GM12865 (cell line): ENCODE data around the gene UROC1.

Source experiments
- DNase-seq: peaks from one replicate; pipeline ENCODE4 v3.0.0; 2010; ENCODE audit warnings: low read depth
- H3K4me3 ChIP-seq: 2 replicates; pipeline ENCODE4 v1.5.1; 2011; ENCODE audit warnings: mild to moderate bottlenecking, low read depth, low read length, control low read depth
- TF ChIP-seq, protein P1 (sequence below): IDR thresholded peaks from 2 replicates; pipeline ENCODE4 v1.5.1; 2011; ENCODE audit warnings: low read length, control low read depth, low read depth, inconsistent platforms; ENCODE audit not compliant: insufficient read depth; ENCODE audit errors: missing control alignments

Gene UROC1

DNA sequence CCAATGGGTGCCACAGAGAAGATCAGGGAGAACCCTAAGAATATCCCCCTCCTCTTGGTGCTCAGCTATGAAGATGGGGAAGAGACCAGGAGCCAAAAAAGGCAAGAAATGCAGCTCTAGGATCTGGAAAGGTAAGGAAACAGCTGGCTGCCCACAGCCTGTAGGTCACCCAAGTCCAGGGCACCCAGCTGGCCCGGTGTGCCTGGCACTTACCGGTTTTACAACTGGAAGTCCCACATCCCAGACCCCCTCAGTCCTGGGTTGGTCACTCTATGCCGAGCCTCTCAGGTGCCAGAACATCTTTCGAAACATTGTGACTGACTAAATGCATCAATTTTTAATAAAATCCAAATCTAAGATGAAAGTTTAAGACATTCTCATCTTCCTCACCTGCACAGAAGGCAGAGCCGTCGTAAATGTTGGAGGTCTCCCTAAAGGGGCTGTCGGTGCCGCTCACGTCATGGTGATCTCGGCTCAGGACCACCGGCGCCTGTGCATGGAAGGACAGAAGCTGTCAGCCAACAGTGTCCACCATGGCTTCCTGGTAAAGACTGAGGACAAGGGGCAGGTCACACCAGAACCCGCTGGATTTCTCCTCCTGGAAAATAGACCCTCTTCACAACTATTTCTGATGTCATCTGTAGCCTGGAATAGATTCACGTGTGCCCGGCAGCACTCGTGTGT, 28.5 kb downstream of the UROC1 start:
- no peak for DNase-seq
- no peak overlapping the region for H3K4me3 ChIP-seq
- TF ChIP-seq, protein P1, sequence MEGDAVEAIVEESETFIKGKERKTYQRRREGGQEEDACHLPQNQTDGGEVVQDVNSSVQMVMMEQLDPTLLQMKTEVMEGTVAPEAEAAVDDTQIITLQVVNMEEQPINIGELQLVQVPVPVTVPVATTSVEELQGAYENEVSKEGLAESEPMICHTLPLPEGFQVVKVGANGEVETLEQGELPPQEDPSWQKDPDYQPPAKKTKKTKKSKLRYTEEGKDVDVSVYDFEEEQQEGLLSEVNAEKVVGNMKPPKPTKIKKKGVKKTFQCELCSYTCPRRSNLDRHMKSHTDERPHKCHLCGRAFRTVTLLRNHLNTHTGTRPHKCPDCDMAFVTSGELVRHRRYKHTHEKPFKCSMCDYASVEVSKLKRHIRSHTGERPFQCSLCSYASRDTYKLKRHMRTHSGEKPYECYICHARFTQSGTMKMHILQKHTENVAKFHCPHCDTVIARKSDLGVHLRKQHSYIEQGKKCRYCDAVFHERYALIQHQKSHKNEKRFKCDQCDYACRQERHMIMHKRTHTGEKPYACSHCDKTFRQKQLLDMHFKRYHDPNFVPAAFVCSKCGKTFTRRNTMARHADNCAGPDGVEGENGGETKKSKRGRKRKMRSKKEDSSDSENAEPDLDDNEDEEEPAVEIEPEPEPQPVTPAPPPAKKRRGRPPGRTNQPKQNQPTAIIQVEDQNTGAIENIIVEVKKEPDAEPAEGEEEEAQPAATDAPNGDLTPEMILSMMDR, result no peak

DNA sequence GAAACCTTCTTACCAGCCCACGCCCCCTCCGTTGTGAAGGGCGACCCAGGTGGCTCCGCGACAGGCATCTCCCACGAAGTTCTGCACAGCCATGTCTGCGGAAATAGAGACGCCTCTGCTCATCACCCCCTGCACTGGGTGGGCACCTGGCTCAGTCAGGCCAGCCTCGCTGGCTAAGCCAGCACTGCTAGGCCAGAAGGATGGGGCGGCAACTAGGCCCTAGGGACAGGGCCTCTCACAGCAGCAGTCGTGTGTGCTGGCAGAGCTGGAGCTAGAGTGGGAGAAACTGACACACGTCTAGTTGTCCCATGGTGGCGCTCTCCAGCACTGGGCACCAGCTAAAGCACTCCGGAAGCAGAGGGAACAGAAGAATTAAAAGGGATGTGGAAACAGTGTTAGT, 29.4 kb downstream of the UROC1 start:
- DNase-seq, result no peak
- no peak overlapping the region for H3K4me3 ChIP-seq
- TF ChIP-seq, protein P1, result no peak

DNA sequence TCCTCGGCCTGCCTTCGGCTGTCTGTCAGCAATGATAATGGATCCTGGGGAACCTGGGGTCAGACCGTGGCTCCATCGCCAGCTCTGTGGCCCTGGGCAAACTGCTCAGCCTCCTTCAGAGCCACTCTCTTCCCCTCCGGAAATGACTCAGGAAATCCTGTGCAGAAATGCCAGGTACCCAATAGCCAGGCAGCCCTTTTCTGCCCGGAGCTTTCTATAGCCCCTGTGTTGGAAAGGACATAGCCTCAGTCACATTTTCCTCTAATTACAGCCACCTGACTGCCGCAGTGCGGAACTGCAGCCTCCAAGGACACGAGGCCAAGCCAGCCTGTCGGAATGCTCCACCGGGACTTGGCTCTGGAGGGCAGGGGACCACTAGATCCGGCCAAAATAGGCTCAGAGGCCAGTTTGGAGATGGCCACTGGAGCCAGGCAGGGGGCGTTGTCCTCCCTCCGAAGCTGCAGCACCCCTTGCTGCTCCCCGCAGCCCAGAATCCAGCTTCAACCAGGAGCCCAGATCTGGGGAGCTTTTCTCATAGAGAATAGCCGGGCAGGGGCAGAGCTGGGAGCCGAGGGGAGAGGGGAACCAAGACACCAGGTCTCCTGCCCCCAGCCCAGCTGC, 30.3 kb downstream of the UROC1 start:
- DNase-seq, result no peak
- TF ChIP-seq, protein P1, result no peak
- no peak overlapping the region for H3K4me3 ChIP-seq

DNA sequence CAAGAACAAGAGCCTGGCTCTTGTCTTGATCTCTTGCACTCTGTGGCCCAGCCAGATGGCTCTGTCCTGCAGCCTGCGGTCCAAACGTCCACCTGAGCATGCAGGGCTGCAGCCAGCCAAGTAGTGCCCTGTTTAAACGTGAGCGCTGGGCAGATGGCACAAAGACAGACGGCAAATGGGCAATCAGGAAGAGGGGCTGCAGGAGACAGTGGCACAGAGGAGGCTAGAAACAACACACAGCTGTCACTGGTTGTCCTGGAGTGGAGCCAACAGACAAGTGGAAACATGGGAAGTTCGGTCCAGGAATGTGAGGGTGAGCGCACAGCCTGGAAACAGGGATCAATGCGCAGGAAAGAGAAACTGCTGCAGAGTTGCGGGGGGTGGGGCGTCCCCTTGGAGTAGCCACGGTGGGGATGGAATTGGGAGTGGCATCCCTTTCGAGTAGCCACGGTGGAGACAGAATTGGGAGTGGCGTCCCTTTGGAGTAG, 31.2 kb downstream of the UROC1 start:
- TF ChIP-seq, protein P1, result no peak

GRCh38 chr3:126485956-126486355, 31.6 kb downstream of the UROC1 start:
- DNase-seq, result no peak
- H3K4me3 ChIP-seq, result no peak overlapping the region
- TF ChIP-seq, protein P1, result no peak

More for the DNA sequence above, 31.2 kb downstream of the UROC1 start:
- DNase-seq, result no peak
- H3K4me3 ChIP-seq, result no peak overlapping the region

DNA sequence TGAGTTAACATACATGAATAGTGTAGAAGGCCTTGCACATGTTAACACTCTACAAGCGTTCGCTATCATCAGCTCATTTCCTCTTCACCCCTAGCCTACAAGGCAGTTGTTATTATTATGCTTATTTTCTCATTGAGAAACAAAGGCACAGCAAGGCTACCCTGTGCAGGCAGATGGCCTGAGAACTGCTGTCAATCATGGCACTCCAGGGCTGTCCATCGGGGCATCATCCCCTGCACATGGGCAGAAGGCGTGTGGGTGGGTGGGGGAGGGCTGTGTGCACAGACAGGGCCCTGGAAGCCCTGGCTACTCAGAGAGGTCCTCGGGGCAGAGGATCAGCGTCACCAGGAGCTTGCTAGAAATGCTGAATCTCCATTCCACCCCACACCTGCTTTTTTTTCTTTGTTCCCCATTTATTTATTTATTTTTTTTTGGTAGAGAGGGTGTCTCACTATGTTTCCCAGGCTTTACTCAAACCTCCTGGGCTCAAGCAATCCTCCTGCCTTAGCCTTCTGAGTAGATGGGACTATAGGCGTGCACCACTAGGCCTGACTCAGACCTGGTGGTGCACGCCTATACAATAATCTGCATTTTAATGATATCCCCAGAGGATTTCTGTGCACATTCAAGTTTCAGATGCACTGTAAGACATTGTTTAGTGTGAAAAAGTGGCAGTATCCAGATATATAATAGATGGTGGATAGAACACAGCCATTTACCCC, 32.2 kb downstream of the UROC1 start:
- TF ChIP-seq, protein P1, result no peak
- no peak overlapping the region for H3K4me3 ChIP-seq
- DNase-seq, result no peak
